Forelimb muscle (tissue), 1 donor: ENCODE measurements around the gene HNRNPUL1. TPM values are rescaled to one million over a fixed set of nuclear protein-coding genes. Genes with fewer than 3 reads are reported as not detected.

Experiments used
- DNase-seq: peaks from one replicate; pipeline ENCODE4 v3.0.0-alpha.2; 2013; ENCODE audit warnings: low read depth
- polyA plus RNA-seq: library from polyadenylated mRNA; unstranded; fragments of 120-200 nt; gene quantifications from one replicate; pipeline ENCODE4 v1.2.1, GENCODE V29; 2013; ENCODE audit not compliant: insufficient read length

The HNRNPUL1 gene
- polyA plus RNA-seq, 1 donor: 145 TPM

GRCh38 chr19:41308450-41309179, 44.4 kb downstream of the HNRNPUL1 start:
- peak; percentile 73 for DNase-seq

GRCh38 chr19:41309180-41310032, 45.2 kb downstream of the HNRNPUL1 start:
- no peak for DNase-seq

- peak; percentile 86 for DNase-seq
Observed at GRCh38 chr19:41310033-41310831, 46.1 kb downstream of the HNRNPUL1 start, which contains the start of gene CCDC97. Gene CCDC97, plus strand, starts transcription at chr19:41310172. Its CDS starts 139 bp downstream, at chr19:41310311.

GRCh38 chr19:41311072-41311471, 46.9 kb downstream of the HNRNPUL1 start:
- DNase-seq: no peak

- DNase-seq: no peak
Observed at GRCh38 chr19:41311613-41312012, 47.4 kb downstream of the HNRNPUL1 start.

GRCh38 chr19:41316306-41316920, 52.2 kb downstream of the HNRNPUL1 start:
- DNase-seq: no peak

- DNase-seq: no peak
Observed at GRCh38 chr19:41318696-41319499, 54.7 kb downstream of the HNRNPUL1 start.

- no peak for DNase-seq
Observed at GRCh38 chr19:41319500-41320184, 55.5 kb downstream of the HNRNPUL1 start.

- no peak for DNase-seq
Observed at GRCh38 chr19:41320185-41320518, 56.0 kb downstream of the HNRNPUL1 start.

DNA sequence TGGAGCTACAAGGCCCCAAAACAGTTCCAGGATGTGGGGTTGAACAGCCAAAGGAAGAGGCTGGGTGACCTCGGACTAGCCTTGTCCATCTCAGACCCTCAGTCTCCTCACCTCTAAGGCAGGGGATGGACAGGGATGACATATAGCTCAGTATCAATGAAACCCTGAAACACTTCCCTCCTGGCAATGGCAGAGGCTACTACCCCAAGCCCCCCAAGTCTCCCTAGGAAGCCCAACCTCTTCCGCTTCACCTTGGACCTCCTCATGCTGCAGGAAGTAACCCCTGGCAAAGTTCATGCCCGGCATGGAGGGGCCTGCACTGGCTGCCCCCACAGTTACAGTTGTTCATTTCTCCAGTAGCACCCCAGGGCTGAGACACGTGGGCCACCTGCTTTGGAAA, 56.4 kb downstream of the HNRNPUL1 start:
- no peak for DNase-seq

DNA sequence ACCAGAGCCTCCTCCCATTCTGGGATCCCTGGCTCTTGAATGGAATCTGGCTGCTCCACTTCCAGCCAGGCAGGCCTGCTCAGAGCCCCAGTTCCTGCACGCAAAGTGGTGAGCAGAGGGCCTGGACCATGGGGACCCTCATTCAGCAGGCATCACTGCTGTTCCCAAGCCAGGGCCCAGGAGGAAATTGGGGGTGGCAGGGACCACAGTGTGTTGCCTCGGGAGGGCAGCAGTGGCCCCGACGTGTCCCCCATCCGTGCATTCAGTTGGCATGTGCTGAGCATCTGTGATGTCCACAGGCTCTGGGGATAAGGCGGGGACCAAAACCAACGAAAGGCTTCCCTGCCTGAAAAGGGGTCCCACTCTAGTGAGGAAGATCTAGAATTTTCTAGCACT, 57.0 kb downstream of the HNRNPUL1 start:
- DNase-seq: no peak

DNA sequence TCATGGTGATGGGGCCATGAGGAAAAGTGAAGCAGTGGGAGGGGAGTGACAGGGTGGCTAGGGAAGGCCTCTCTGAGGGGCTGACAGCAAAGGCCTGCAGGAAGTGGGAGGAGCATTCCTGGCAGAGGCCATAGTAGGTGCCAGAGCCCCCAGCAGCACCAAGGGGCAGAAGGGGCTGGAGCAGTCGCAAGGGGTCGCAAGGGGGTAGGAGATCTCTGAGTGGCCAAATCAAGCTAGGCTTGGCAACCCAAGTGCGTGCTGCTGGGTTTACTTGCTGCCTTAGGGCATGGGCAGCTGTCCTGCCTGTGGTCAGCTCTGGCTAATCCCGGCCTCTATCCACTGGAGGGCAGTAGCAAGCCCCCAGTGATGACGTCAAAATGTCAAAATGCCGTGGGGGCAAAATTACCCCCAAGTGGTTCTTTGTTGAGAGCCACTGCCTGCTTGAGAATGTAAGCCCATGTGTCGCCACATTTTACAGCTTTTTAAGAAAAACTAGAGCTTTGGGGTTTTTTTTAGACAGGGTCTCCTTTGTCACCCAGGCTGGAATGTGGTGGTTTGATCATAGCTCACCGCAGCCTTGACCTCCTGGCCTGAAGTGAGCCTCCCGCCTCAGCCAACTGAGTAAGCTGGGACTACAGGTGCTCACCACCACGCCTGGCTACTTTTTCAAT, 57.6 kb downstream of the HNRNPUL1 start:
- DNase-seq: no peak

GRCh38 chr19:41322451-41322850, 58.3 kb downstream of the HNRNPUL1 start:
- DNase-seq: no peak

DNA sequence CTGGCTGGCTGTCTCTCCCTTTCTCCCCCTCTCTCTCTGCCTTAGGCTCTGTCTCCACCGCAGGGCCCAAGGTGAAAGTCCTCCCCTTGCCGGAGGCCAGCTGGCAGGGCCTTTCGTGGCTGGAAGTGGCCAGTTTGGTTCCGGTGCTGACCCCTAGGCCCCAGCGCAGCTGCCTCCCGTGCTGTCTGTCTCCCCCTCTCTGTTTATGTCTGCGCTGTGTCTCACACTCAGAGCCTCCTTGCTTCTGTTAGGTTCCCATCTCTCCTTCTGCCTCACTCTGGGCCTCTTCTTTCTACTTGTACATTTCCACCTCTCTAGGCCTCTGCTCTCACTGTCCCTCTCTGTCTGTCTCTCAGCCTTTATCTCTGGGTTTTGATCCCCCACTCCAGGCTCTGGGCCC, 58.9 kb downstream of the HNRNPUL1 start:
- DNase-seq: no peak

DNA sequence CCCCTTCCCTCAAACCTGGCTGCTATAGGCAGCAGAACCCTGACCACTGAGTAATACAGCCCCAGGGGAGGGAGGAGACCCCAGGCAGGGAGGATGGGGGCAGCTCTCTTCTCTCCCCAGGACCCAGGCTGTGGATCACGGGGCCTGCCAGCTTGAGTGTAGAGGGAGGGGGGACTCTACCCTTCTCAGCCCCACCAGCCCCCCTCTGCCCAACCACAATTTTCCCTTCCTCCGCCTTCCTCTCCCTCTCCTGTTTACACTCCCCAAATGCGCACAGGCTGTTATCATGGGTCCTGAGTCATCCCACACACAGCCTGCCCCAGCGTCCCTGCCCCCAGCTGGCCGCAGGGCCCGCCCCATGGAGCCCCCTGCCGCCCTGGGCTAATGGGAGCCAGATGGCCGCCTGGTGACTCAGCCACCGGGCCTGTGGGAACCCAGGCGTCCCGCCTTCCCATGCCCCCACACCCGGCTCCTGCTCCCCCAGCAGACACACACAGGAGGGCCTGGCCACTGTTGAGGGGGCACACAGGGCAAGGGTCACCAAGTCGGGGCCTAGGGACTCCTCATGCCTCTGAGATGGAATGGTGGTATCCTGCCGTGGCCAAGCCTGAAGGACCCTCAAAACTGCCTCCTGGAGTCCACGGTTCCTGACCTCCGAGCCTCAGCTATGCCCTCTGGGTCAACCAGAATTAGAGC, 59.4 kb downstream of the HNRNPUL1 start:
- no peak for DNase-seq

- DNase-seq: no peak
Observed at GRCh38 chr19:41324231-41324702, 60.1 kb downstream of the HNRNPUL1 start.

GRCh38 chr19:41324921-41325639, 60.9 kb downstream of the HNRNPUL1 start:
- DNase-seq: no peak

GRCh38 chr19:41325640-41325946, 61.4 kb downstream of the HNRNPUL1 start:
- no peak for DNase-seq
